Activated CD4-positive, alpha-beta T cell treated with anti-CD3 and anti-CD28 coated beads for 48 hours (primary cell): ENCODE data around the gene CSMD2.

Experiments used
- DNase-seq: peaks from one replicate; pipeline ENCODE4 v3.0.0-alpha.2; 2020

Gene CSMD2

DNA sequence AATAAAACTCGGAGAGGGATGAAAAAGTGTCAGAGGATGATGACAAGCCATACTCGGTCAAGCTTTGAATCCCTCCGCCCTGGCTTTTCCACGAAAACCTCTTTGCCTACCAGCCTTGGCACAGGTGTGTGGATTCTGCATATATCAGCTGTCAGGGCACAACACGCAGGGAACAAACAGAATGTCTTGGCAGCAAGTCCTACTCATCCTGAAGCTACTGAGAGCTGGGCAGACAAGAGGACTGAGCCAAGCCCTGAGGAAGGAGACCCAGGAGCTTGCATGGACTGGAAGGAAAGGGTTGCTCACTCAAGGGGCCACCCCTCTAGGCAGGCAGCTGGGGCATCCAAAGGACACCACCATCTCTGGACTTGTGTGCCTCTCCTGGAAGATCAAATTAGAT, 168.7 kb downstream of the CSMD2 start:
- no peak for DNase-seq

DNA sequence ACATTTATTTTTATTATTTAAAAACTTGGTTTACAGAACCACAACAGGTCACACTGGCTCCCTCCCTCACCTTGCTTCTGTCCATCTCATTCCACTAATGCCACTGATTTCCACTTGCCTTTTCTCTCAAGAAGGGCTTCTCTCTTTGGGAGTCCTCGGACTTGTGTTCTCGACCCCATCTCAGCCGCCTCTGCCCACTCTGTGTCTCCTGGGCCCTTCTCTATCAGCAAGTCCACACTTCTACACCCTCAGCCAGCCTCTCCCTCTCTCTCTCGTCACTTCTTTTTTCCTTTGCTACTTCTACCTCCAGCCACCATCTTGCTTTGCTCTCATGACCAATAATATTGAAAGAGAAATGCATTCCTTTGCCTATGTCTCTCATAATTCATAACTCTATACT, 171.7 kb downstream of the CSMD2 start:
- DNase-seq, result no peak

DNA sequence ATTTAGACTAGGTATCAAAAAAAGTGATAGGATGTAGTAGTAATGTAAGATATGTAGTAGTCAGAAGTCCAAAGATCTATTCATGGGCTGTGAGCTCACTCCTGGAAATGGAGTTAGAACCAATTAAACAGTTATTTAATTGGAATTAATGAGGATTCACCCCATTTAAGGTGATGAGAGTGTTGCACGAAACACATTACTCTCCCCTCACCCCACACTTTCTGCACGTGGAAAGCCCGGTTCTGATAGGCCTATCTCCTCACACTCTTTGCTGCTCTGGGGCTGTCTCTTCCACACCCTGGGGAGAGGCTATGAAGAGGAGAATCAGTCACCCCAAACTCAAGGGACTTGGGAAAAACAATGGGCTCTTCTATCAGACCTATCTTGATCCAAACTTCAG, 174.7 kb downstream of the CSMD2 start:
- no peak for DNase-seq

DNA sequence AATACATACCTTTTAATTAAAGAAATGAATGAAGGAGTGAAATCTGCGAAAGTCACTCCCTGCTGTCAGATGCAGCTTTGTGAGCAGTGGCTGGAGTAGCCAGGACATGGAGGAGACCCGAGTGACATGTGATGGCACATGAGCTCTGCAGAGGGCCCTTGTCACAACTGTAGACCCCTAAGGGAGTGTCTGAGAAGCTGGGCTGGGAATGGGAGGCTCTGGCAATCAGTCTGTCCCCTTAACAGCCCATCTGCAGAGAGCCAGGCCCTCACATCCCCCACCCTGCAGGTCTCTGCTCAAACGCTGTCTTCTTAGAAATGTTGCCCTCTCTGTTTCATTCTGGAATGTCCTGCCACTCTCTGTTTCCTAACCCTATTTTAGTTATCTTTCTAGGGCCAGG, 176.9 kb downstream of the CSMD2 start:
- DNase-seq, result no peak

DNA sequence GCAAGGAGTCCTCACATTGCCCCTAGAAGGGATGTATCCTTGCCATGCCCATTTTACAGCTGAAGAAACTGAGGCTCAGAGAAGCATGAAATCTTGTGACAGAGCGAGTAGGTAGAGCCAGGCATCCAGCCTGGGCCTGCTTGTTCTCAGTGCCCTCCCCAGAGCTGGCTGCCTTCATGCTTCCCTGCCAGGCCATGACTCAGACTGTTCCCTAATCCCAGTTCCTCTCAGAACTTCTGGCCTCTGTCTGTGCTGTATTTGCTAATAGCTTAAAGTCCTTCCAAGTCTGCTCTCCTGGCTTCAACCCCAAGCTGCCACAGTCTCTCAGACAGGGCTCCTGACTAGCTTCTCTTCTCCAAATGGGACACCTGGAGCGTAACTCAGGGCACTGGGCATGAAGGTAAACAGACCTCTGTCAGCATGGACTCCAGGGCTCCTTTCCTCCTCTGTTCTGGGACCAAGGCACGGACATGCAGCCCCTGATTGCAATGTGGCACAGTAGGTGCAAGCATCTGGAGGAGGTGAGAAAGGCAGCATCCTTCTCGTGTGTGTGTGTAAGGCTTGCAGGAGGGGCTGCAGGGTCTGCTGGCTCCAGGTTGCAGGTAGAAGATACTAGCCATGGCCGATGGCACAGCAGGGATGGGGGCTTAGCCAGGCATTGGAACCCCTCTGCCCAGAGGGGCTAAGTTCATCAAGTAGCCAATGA, 178.5 kb downstream of the CSMD2 start:
- no peak for DNase-seq

DNA sequence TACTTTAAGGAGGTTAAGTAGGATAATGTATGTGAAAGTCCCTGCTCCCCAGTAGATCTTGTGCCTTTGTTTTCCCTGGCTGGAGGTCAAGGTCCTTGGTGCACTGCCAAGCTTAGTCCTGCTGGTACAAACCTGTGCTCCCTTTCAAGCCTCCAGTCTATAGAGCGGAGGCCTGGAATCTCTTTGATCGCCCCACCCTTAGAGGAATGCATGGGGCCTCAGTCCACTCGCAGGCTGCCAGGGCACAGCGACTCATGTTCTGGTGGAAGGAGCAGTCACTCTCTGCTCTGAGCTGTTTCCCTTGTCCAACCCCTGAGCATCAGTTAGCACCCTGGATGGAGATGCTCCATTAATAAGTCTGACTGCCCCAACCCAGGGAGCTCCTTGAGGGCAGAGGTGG, 179.4 kb downstream of the CSMD2 start:
- DNase-seq, result no peak

DNA sequence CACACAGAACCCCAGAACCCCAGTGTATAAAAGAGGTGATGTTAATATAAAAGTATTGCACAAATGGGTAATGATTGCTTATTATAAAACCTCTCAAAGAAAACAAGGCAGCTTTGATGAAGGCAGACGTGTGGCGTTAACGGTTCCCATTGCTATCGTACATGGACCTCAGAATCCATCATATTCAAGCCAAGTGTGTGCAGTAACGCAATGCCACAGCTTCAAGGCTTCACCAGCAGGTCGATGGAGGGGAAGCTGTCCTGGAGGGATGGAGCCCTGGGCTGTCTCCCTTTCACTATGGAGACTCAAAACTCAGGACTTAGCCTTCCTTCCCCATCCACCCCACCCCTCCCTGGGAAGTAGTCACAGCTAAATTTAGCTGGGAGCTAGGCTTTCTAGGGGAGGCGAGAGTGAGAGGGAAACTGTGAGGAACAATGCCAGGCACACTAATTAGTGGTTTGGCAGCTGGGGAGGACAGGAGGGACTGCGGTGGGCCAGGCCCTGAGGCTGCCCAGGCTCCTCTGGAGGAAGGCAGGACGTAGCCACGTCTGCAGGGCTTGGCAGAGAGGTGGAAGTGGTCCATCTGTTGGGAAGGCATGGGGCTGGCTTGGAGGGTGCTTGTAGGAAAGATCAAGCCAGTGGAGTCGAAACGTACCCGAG, 180.0 kb downstream of the CSMD2 start:
- no peak for DNase-seq

DNA sequence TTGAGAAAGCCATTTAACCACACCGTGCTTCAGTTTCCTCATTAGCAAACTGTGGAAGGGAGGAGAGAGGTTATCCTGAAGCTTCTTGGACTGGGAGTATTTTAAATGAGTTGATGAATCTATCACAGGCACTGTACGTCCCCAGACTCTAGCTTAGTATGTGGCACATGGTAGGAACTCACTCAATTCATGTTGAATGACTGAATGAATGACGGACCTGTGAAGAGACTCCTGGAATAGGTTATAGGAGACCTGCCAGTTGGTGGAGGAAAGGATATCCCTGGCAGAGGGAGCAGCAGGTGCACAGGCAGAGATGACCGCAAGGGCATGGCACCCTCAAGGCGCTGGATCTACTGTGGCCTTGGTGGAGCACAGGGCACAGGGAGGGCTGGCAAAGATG, 182.6 kb downstream of the CSMD2 start:
- no peak for DNase-seq

DNA sequence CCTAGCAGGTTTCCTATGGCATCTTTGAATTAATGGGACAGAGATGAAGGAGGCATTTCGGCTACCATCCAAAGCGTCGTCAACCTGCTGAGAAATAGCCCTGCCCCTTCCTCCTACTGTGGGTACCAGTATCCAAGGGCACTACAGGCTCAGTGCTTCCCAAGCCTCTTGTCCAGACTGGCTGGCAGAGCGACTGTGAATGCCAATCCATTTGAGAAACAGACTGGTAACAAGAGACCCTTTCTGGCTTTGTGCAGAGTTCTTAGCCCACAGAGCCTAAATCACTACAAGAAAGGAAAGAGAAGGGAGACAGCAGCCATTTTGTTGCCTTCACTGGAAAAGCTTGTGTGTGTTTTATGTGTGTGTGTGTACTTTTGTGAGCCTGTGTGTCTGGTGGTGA, 185.7 kb downstream of the CSMD2 start:
- DNase-seq, result no peak

DNA sequence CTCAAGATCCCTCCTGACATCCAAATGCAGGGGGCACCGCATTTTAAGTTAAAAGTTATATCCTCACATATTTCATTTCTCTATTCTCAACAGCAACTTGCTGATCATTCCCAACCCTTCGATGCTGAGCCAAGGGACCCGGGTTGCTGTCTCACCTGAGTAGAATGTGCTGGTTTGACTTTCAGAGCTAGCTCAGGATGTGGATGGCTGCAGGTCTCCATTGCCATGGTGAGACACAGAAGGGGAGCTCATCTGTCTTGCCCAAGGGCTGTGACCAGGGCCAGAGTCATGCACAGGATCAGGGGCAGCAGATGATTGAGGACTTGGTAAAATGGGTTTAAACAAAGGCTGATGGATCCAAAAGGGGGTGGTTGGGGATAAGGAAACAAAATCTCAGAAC, 189.1 kb downstream of the CSMD2 start:
- DNase-seq, result no peak

DNA sequence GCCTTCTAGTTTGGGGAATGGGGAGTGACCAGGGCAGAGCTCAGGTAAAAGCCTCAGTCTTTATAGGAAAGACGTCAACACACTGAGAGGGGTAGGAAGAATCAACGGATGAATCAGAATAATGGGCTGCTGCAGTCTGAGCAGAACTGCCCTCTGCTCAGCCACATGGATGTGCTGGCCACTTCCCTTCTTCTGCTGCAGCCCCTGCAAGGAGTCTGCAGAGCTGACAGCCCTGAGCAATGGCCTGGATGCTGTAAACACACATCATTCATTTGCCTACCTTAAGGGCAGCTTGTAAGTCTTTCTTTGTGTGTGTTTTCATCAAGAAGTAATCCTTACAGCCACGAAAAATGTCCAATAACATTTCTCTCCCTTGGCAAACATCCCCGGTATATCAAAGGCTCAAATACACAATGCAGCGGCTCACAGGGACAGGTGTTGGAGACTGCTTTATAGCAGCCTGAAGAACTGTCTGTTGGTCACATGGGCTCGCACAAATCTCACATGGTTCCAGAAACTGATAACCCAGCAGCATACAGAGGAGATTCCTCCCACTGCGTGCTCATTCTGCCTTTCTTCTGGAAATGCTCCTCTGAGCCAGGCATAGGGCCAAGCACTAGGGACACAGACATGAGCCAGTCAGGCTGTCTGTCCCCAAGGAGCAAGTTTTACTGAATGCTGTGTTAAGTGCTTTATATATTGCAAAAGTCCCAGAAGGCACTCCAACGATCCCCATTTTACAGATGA, 191.1 kb downstream of the CSMD2 start:
- no peak for DNase-seq

DNA sequence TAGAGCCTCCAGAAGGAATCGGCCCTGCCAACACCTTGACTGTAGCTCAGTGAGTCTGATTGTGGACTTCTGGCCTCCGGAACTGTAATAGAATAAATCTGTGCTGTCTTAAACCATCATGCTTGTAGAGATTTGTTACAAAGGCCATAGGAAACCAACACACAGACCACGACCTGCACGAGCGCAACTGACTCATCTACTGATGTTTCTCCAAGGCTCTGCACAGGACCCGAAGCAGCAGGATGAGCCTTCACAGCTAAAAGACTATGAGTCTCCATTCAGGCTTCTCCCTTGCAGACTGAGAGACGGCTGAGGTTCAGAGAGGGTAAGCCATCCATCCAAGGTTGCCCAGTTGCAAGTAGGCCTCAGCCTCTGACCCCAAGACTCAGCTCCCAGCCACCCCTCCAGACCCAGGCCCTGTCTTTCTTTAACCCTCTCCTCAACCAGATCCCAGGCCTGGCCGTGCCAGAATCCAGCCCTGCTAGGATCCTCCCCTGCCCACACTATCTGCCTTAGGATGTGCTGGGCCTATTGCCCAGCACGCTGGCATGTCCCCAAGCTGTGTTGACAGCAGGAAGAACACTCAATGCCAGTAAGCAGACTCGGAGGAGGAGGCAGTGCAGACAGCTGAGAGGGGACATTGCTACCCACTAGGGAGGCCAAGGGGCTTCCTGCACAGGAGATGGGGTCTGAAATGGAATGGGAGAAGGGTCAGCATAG, 192.2 kb downstream of the CSMD2 start:
- DNase-seq, result no peak

DNA sequence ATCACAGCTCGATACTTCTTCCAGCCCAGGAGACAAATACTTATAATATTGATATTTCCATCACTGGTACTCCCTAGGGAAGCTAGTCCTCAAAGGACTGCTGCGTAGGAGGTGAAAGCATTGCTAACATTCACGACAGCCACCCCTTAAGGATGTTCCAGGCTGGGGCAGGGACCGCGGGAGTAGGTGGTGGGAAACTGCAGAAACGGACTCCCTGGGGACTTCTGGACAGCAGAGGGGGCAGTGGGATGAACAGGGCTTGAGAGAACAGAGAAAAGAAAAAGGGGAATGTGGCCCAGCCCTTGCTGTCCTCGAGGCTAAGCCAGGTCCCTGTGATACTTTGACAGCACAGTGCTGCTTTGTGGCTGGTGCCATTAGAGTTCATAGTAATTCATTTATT, 193.1 kb downstream of the CSMD2 start:
- DNase-seq, result no peak

DNA sequence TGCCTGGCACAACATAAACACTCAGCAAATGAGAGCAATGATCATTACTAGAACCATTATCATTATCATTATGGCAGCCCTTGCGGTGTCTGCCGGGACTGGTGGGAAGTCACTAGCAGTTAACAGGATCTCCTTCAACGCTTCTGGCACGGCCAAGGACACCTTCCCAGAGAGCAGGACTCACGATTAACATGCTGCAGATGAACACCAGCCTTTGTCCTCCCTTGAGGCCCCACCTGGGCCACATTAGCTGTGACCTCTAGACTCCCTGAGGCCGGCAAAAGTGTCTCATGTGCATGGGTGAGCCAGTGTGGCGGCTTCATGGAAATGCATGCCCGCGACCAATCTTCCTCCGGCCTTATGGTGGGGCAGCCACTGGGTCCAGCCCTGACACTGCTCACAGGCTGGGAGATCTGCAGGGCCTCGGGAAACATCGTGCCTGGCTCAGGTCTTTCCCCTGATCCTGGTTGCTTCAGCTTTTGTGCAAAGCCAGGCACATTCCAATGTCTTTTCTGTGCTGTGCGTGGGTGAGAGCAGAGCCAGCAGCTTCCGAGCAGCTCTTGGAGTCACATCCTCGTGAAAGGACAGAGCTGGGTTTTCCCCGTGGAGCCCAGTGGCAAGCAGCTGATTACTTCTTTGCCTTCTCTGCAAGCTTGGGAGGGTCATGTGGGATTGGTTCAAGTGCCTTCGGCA, 193.9 kb downstream of the CSMD2 start:
- DNase-seq, result no peak

DNA sequence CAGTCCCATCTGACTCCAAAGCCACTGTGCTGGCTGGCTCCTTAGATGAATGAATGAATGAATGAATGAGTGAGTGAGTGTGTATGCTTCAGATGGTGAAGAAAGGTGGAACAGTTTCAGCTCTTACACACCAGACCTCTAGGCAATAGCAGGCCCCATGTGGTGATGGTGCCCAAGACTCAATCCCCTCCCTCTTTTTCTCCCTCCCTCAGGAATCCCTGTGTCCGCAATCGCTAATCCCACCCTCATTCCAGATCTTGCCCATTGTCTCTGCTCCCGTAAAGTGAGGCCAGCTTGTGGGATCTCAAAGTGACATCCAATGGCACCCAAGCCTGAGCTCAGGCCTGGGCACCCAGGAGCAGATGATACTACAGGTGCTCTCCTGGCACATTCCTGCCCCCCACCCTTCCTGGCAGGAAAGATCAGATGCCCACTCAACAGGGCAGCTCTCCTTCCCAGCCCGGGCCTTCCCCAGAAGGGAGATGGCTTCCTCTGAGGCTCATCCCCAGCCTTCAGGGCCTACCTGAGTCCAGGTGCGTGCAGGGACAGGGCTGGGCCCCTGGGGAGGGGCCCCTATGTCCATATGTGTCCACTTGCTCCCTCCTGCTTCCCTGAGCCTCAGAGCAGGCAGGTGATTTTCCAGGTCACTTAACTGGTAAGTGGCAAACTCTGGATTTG, 194.7 kb downstream of the CSMD2 start:
- no peak for DNase-seq

DNA sequence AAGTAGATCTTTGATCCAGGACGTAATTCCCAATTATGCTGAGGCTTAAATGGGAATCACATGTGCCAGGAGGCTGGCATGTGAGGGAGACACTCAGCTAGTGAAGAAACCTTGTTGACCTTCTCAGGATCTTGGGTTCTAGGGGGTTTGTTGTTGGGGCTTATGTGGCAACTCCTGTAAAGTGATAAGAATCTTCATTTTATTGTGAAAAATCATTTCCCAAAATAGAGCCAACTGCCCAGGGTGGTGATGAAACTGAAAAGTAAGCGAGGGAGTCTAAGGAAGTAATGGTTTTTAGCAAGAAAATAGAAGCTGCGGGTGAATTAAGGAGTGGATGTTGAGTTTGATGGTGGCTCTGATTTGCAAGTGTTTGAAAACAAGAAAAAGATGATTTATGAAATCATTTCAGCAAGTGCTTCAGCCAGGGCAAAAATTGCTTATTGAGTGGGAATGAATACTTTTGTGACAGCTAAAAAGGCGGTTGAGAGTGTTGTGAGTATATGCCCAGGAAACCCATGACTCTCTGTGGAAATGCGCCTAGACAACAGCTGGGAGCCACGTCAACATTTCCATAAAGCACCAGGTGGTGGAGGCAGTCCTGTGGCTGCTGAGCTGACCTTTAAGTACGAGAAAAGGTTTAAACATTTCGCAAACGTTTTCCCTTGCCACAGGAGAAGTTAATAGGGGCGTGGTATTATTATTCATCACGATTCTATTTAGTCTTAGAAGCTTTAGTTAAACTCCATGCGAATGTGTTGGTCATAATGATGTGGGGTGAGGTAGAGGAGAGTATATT, 198.5 kb downstream of the CSMD2 start:
- DNase-seq, result no peak

DNA sequence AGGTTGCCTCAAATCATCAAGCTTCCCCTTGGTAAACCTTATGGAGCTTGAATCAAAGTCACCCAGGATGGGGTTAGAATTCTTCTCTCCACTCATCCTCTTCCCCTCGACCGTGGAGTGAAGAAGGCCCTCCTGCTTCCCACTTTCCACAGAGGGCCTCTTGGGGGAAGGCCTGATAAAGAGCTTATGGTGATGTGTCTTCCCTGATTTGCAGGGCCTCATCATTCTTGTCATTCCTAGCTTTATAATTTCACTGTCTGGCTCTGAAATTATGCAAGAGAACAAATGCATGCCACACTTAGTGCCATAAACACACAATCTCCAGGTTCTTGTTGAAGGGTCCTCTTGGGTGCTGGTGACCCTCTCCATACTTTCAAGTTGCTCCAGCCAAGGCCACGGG, 199.9 kb downstream of the CSMD2 start:
- DNase-seq, result no peak

DNA sequence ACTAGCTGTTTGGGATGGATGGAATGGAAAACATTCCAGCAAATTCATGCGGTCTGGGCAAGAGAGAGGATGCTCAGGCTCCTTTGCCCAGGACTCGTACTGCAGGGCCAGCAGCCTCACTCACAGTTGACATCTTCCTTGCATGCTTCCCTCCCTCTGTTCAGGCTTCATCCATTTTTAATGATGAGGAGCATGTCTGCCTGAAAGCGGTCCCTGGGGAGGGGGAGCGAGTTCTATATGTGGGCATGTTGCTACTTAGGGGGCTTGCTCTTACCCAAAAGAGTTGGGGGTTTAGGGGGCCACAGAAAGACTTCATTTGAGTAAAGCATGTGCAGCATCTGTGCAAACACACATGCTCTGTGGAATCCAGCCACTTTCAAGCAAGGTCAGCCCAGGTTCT, 203.0 kb downstream of the CSMD2 start:
- no peak for DNase-seq

DNA sequence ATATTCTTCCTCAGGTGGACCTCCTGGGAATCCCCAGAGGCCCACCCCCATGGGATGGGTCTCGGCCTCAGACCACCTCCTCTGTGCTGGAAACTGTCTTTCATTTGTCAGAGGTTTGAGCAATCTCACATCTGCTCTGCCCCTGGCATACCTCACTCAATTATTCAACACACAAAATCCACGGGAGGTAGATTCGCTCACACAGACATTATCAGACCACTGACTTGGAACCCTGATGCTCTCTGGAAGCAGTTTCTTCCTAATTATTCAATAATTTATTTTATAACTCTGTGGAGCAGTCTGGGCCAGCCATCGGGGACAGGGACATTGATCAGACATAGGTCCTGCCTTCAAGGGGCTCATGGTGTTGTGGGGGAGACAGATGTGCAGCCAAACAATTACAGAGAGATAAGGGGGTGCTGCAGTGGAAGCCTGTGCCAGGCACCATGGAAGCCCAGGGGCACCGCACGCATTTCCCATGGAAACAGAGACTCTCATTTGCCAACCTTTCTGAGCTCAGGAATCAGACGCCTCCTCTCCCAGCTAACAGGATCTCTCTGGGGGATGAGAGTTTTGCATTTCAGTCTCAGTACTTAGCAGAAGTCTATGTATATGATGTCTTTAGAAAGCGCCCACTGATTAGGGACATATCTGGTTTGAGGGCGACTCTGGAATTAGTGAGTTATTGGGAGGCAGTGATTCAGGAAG, 204.7 kb downstream of the CSMD2 start:
- no peak for DNase-seq

DNA sequence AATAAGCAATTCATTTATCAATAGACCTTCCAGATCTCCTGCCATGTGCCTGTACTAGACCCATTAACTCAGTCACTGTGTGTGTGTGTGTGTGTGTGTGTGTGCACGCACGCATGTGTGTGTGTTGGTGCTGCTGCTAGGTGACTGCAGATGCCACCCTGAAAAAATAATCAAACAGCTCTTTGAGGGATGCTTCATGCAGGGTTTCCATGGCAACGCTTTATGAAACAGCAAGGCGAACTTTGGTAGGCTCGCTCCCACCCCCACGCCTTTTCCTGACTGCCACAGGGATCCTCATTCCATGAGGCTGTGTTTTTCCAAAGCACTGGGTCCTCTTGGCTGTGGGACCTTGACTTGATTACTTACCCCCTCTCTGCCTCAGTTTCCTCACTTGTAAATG, 207.2 kb downstream of the CSMD2 start:
- no peak for DNase-seq

DNA sequence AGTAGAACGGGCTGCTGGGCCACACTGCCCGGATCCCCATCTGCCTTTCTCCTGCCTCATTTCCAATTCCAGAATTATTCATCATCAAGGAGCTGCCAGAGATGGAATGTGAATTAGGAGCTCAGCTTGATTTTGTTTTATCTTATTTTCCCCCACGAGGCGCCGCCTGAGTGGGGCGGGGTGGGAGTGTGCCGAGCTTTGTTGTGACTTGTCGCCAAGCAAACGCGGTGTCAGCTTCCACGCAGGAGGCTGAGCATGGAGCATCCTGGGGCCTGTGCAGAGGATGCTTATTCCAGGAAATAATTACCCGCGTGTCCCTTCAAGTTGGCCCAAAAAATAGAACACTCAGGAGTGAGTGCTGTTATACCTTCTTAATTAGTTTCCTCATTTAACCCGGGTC, 209.9 kb downstream of the CSMD2 start:
- no peak for DNase-seq
